Neural progenitor cell (in vitro differentiated cells): ENCODE data around the gene CDH10.

Experiments used
- CTCF ChIP-seq: fragments of 200-600 bp; sonication (generic); IDR thresholded peaks from 2 replicates; pipeline ENCODE4 v1.5.1; 2017; ENCODE audit warnings: antibody characterized with exemption, mild to moderate bottlenecking
- EZH2 ChIP-seq: fragments of 200-600 bp; sonication (generic); IDR thresholded peaks from 2 replicates; pipeline ENCODE4 v1.6.1; 2017; ENCODE audit warnings: antibody characterized with exemption, mild to moderate bottlenecking, moderate library complexity
- EZH2phosphoT487 ChIP-seq: fragments of 200-600 bp; sonication (generic); IDR thresholded peaks from 2 replicates; pipeline ENCODE4 v1.6.1; 2017; ENCODE audit warnings: antibody characterized with exemption

DNA sequence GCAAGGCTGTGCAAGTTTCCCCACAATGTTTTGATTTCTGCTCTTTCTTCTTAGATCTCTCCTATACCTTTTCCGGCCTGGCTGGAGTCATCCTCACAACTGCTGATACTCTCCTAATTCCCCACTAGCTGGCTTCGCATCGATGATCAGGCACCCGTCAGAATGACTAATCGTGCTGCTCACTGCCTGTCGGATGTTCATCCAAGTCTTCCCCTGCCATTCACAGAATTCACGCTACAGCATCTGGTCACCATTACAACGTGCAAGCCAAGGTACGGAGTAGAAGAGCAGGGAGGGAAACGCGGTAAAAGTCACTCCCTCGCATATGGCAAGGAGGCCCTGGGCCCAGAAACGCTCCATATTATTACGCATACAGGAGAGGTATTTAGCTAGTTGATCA, 35.1 kb downstream of the CDH10 start:
- no peak for TF ChIP-seq CTCF
- no peak for TF ChIP-seq EZH2
- no peak for TF ChIP-seq EZH2phosphoT487
